OCI-LY1 (cell line): ENCODE results near the gene SAPCD1.

Experiments used
- H2AFZ ChIP-seq: fragments of 200-600 bp; sonication (generic), shearing (Covaris generic); 2 replicates; pipeline ENCODE4 v1.6.0; 2014; ENCODE audit warnings: antibody characterized with exemption, mild to moderate bottlenecking, low read length
- H3F3A ChIP-seq: fragments of 200-600 bp; sonication (generic), shearing (Covaris generic); 2 replicates; pipeline ENCODE4 v1.6.0; 2014; ENCODE audit warnings: mild to moderate bottlenecking, antibody characterized with exemption, low read length, moderate library complexity; ENCODE audit not compliant: insufficient read depth
- H3K27ac ChIP-seq: fragments of 200-600 bp; sonication (generic); 2 replicates; pipeline ENCODE4 v1.5.1; 2014; ENCODE audit warnings: low read length, mixed run types, mild to moderate bottlenecking, low read depth; ENCODE audit not compliant: poor library complexity, severe bottlenecking
- H3K27me3 ChIP-seq: fragments of 200-600 bp; sonication (generic); 2 replicates; pipeline ENCODE4 v1.6.0; 2014; ENCODE audit warnings: antibody characterized with exemption, mild to moderate bottlenecking, low read length, moderate library complexity; ENCODE audit not compliant: insufficient read depth
- H3K36me3 ChIP-seq: fragments of 200-600 bp; sonication (generic); 2 replicates; pipeline ENCODE4 v1.6.1; 2014; ENCODE audit warnings: mild to moderate bottlenecking, antibody characterized with exemption, low read length, moderate library complexity, mixed read lengths; ENCODE audit not compliant: insufficient read depth
- H3K4me1 ChIP-seq: fragments of 200-600 bp; sonication (generic); 2 replicates; pipeline ENCODE4 v1.5.1; 2014; ENCODE audit warnings: mild to moderate bottlenecking, low read length, moderate library complexity; ENCODE audit not compliant: insufficient read depth, severe bottlenecking
- H3K4me2 ChIP-seq: fragments of 200-600 bp; sonication (generic), shearing (Covaris generic); 2 replicates; pipeline ENCODE4 v1.6.1; 2014; ENCODE audit warnings: low read length
- H3K4me3 ChIP-seq: fragments of 200-600 bp; sonication (generic); 2 replicates; pipeline ENCODE4 v1.5.1; 2014; ENCODE audit warnings: low read length, low read depth, mild to moderate bottlenecking, mixed read lengths; ENCODE audit not compliant: poor library complexity, severe bottlenecking
- H3K79me2 ChIP-seq: fragments of 200-600 bp; shearing (Covaris generic); 2 replicates; pipeline ENCODE4 v1.6.1; 2016; ENCODE audit warnings: mixed run types, low read length, mixed read lengths; ENCODE audit not compliant: insufficient read depth
- H3K9ac ChIP-seq: fragments of 200-600 bp; sonication (generic), shearing (Covaris generic); 2 replicates; pipeline ENCODE4 v1.6.1; 2014; ENCODE audit warnings: mild to moderate bottlenecking, low read length, mixed read lengths
- H3K9me2 ChIP-seq: fragments of 200-600 bp; sonication (generic), shearing (Covaris generic); 2 replicates; pipeline ENCODE4 v1.6.1; 2014; ENCODE audit warnings: low read depth, mild to moderate bottlenecking, low read length, mixed read lengths
- H3K9me3 ChIP-seq: fragments of 200-600 bp; shearing (Covaris generic); 2 replicates; pipeline ENCODE4 v1.6.1; 2014; ENCODE audit warnings: low read length, mixed read lengths
- H4K20me1 ChIP-seq: fragments of 200-600 bp; sonication (generic), shearing (Covaris generic); 2 replicates; pipeline ENCODE4 v1.6.0; 2016; ENCODE audit warnings: mild to moderate bottlenecking, low read length; ENCODE audit not compliant: insufficient read depth
- EZH2 ChIP-seq: fragments of 200-600 bp; sonication (generic), shearing (Covaris generic); IDR thresholded peaks from 2 replicates; pipeline ENCODE4 v1.8.0; 2017; ENCODE audit warnings: borderline replicate concordance, mixed run types, mild to moderate bottlenecking, antibody characterized with exemption, low read length, moderate library complexity, mixed read lengths
- TF ChIP-seq, protein P1 (sequence below): fragments of 200-600 bp; sonication (generic), shearing (Covaris generic); IDR thresholded peaks from 2 replicates; pipeline ENCODE4 v1.5.1; 2017; ENCODE audit warnings: mild to moderate bottlenecking, antibody characterized with exemption, low read length, moderate library complexity, mixed read lengths

The SAPCD1 gene

DNA sequence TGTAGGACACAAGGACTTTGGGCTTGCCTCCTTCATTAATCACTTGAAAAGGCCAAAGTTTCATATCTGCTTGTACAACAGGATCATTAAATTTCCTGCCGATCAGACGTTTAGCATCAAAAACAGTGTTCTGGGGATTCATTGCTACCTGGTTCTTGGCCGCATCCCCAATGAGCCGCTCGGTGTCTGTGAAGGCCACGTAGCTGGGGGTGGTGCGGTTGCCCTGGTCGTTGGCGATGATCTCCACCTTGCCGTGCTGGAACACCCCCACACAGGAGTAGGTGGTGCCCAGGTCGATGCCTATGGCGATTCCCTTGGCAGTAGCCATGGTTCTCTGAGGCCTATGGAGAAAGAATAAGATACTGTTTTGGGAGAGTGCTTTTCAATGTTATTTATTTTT, 49.2 kb downstream of the SAPCD1 start:
- Histone ChIP-seq H3F3A (no peaks in the 10 kb centered on the region), H3K4me3 (no peak overlapping the region), H3K4me1 (peaks cover 9% of the 10 kb centered on the region), H3K9me3 (no peaks in the 10 kb centered on the region), H4K20me1 (no peaks in the 10 kb centered on the region), H3K79me2 (no peaks in the 10 kb centered on the region), H3K27ac (no peak overlapping the region), H3K9me2 (no peaks in the 10 kb centered on the region), H3K27me3 (no peaks in the 10 kb centered on the region; the same call in 1 of the 2 replicates), H2AFZ (no peak overlapping the region), H3K36me3 (no peaks in the 10 kb centered on the region), H3K4me2 (no peak overlapping the region), H3K9ac (no peak overlapping the region)
- TF ChIP-seq EZH2: no peak
- TF ChIP-seq, protein P1, sequence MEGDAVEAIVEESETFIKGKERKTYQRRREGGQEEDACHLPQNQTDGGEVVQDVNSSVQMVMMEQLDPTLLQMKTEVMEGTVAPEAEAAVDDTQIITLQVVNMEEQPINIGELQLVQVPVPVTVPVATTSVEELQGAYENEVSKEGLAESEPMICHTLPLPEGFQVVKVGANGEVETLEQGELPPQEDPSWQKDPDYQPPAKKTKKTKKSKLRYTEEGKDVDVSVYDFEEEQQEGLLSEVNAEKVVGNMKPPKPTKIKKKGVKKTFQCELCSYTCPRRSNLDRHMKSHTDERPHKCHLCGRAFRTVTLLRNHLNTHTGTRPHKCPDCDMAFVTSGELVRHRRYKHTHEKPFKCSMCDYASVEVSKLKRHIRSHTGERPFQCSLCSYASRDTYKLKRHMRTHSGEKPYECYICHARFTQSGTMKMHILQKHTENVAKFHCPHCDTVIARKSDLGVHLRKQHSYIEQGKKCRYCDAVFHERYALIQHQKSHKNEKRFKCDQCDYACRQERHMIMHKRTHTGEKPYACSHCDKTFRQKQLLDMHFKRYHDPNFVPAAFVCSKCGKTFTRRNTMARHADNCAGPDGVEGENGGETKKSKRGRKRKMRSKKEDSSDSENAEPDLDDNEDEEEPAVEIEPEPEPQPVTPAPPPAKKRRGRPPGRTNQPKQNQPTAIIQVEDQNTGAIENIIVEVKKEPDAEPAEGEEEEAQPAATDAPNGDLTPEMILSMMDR: no peak

DNA sequence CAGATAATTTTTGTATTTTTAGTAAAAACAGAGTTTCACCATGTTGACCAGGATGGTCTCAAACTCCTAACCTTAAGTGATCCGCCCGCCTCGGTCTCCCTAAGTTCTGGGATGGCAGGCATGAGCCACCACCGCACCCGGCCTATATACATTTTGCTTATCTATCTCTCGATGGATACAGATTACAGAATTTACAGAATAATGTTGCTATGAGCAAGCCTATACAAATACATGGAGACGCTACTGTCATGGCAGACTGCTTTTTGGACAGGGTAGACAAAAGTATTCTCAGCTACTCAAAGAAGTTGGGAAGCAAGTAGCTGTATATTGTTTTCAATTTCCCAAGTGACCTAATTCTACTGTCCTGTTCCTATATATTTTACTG, 51.0 kb downstream of the SAPCD1 start:
- Histone ChIP-seq H4K20me1 (no peaks in the 10 kb centered on the region), H3K9me2 (no peaks in the 10 kb centered on the region), H3F3A (no peaks in the 10 kb centered on the region), H3K4me1 (peaks cover 5% of the 10 kb centered on the region), H3K9ac (no peak overlapping the region), H2AFZ (no peak overlapping the region), H3K79me2 (no peaks in the 10 kb centered on the region), H3K27me3 (no peaks in the 10 kb centered on the region; the same call in 1 of the 2 replicates), H3K4me2 (no peak overlapping the region), H3K27ac (no peak overlapping the region), H3K36me3 (no peaks in the 10 kb centered on the region), H3K9me3 (no peaks in the 10 kb centered on the region), H3K4me3 (no peak overlapping the region)
- TF ChIP-seq, protein P1: no peak
- no peak for TF ChIP-seq EZH2
